COLO668 (cell line): ENCODE data around the gene PTPRN2.

Source experiments
- DNase-seq: peaks from one replicate; lab custom pipeline; 2025; ENCODE audit not compliant: unreplicated experiment; lab: John Stamatoyannopoulos, UW

PTPRN2 gene

DNA sequence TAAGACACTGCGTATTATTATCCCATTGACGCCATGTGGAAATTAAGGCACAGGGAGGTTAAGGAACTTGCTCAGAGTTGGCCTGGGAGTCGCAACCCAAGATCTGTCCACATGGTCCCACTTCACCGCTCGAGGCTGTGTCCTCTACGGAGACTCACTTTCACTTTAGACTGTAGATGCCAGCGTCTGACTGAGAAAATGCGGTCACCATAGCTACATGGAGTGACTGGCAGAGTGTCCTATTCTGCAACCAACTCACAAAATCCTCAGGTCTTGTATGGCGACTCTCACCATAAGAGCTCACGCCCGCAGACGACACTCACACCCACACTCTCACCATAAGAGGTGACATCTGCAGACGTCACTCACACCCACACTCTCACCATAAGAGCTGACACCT is 257.9 kb downstream of the PTPRN2 start:
- no peak for DNase-seq

DNA sequence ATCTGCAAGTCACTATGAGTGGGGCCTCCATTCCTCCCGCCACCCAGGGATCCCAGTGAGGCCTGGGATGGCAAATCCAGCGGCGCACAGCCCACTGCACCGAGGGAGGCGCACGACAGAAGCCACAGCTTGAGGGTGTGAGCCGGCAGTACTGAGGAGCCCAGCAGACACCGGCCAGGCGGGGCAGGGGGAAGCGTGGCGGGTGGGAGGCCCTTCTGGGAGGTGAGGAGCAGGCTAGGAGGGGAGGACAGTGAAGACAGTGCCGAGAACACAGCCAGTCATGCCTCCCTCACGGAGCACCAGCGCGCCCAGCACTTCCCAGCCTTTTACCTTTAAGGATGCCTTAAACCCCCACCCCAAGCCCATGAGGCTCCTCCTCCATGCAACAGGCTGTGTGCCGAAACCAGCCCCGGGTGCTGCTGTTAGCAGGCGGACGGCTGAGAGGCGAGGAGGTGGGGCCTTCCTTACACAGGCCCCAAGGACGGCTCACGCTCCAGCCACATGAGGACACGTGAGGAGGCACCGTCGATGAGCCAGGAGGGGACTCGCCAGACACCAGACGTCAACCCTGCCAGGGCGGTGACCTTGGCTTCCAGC is 258.5 kb downstream of the PTPRN2 start:
- no peak for DNase-seq

DNA sequence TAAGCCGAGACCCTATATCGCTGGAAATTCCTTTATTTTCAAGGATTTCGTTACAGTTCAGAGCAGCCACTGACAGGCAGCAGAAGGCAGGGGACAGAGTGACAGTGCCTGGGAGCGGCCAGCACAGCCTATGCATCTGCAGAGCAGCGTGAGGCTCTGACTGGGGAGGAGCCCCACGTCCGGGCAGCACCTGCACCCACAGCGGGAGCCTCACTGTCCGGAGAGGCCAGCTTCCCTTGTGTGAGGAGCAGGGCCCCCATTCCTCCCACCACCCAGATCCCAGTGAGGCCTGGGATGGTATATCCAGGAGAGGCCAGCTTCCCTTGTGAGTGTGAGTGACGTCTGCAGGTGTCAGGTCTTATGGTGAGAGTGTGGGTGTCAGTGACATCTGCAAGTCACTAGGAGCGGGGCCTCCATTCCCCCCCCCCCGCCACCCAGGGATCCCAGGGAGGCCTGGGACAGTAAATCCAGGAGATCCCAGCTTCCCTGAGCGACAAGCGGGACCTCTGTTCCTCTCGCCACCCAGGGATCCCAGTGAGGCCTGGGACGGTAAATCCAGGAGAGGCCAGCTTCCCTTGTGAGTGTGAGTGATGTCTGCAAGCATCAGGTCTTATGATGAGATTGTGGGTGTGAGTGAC is 259.1 kb downstream of the PTPRN2 start:
- no peak for DNase-seq

DNA sequence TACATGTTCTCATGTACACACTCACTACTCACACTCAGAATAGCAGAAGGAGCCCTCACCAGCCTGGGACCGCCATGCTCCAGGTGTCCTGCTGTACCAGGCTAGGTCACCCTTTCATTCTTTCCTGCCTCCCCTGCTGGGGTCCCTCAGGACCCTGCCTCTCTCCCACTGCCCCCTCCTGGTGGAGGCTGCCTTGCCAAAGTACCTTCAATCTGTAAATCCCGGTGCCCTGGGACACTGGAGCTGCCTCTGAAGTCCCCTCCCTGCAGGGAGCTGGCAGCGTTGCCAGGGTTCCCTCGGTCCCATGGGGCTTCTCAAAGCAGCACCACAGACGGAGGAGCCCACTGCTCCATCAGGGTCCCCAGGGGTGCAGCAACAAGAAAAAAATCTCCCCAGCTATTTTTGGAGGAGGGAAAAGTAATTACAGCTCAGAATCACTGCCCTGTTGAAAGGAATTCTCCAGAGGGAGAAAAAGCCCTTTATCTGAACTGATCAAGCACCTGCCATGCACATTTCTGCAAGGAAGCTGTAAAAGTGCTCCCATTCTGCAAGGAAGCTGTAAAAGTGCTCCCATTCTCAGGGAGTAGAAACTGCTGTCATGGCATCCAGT is 259.9 kb downstream of the PTPRN2 start:
- no peak for DNase-seq

- DNase-seq, result no peak
Observed at GRCh38 chr7:158327012-158327411, 260.6 kb downstream of the PTPRN2 start.

- DNase-seq, result peak; percentile 91
Observed at GRCh38 chr7:158325530-158326381, 261.9 kb downstream of the PTPRN2 start.

- peak; percentile 12 for DNase-seq
Observed at GRCh38 chr7:158324397-158325360, 262.9 kb downstream of the PTPRN2 start.

GRCh38 chr7:158323741-158324396 is 263.8 kb downstream of the PTPRN2 start:
- no peak for DNase-seq

GRCh38 chr7:158322616-158323530 is 264.8 kb downstream of the PTPRN2 start:
- no peak for DNase-seq

DNA sequence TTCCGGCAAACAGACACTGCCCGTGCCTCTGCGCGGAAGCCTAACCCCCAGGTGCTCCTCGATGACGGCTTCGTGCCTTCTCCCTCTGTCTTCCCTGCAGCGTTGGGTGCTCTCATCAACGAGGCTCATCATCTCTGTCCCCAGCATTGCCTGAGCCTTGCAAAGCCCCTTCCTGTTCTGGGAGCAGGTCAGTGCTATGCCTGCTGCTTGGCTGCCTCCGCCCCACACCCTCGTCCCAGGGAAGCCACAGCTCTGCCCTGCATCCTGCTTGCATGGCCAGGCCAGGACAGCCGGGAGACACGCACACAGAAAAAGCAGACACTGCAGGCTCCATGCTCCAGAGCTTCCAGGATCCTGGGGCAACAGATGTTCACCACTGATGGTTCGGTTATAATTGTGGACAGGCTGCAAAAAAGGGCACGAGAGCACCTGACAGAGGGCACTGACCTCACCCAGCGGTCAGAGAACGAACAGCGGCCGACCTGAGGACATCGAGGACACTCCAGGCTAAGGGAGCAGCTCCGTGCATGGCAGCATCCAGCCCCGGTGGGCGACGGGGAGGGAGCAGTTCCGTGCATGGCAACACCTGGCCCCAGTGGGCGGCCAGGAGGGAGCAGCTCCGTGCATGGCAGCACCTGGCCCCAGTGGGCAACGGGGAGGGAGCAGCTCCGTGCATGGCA is 265.5 kb downstream of the PTPRN2 start:
- DNase-seq, result no peak

GRCh38 chr7:158321056-158321700 is 266.4 kb downstream of the PTPRN2 start:
- no peak for DNase-seq

GRCh38 chr7:158320328-158320727 is 267.3 kb downstream of the PTPRN2 start:
- no peak for DNase-seq

GRCh38 chr7:158318511-158318913 is 269.1 kb downstream of the PTPRN2 start:
- no peak for DNase-seq

- no peak for DNase-seq
Observed at GRCh38 chr7:158317238-158318205, 270.1 kb downstream of the PTPRN2 start.

DNA sequence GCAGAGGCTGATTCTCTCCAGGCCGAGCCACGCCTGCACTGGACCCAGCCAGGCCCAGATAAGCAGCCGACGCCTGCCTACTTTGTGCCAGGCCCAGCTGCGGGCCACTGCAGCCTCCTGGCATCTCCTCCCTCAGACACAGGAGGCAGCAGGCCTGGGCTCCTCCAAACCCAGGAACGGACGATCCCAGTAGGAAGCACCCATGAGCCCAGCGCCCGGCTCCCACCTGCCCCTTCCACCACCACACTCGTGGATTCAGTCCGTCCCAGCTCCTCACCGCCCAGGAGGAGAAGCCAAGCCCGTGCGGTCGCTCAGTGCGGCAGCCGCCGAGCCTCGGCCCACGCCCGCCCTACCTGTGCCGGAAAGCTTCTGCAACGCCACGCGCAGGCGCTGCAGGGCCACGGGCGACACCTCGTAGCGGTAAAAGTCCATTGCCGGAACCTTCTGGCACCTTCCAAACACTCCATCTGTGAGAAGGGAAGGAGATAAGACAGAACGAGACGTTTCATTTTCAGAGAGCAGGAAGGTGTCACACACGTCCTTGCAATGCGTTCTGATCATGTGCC is 271.1 kb downstream of the PTPRN2 start:
- DNase-seq, result no peak

- DNase-seq, result no peak
Observed at GRCh38 chr7:158315881-158316280, 271.7 kb downstream of the PTPRN2 start.
